SU-DHL-6 (cell line): ENCODE data around the gene DNAJC5G.

Experiments
- EZH2phosphoT487 ChIP-seq: fragments of 200-600 bp; sonication (generic), shearing (Covaris generic); conservative IDR thresholded peaks from 2 replicates; pipeline ENCODE4 v1.6.1; 2018; ENCODE audit warnings: mild to moderate bottlenecking, antibody characterized with exemption, low read length, moderate library complexity, mixed read lengths
- TF ChIP-seq, protein P1 (sequence below): fragments of 200-600 bp; sonication (generic); IDR thresholded peaks from one replicate; pipeline ENCODE4 v1.5.1; 2017; ENCODE audit warnings: antibody characterized with exemption, mild to moderate bottlenecking, low read length, moderate library complexity; ENCODE audit not compliant: insufficient read depth, poor library complexity, severe bottlenecking

DNA sequence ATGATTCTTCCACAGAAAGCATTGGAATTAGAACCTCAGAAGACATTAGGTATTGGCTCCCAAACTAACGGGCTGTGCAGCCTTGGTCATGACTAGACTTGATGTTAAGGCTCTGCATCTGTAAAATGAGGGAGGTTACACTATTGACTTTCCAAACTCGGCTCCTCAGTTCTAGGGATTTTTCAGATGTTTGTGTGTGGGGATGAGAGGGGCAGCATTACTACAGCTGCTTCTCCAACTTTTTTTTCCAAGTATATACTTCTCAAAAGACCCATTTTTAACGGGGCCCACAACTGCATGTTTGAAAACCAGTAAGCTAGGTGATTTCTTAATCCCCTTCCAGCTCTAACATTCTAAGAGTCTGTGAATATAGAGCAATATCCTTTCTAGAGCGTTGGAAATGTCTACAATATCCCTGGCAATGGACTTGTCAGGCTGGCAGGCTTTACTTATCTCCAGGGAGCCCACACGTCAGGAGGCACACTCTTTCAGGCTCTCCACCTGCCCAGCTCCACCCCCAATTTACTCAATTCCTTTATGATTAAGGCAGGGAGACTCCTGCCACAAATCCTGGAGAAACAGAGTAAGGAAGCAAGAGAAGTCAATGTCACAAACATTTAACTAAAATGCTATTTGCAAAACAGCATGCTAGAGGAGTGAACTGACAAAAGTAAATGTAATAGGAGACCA, 48.5 kb downstream of the DNAJC5G start:
- no peak for TF ChIP-seq EZH2phosphoT487
- TF ChIP-seq, protein P1, sequence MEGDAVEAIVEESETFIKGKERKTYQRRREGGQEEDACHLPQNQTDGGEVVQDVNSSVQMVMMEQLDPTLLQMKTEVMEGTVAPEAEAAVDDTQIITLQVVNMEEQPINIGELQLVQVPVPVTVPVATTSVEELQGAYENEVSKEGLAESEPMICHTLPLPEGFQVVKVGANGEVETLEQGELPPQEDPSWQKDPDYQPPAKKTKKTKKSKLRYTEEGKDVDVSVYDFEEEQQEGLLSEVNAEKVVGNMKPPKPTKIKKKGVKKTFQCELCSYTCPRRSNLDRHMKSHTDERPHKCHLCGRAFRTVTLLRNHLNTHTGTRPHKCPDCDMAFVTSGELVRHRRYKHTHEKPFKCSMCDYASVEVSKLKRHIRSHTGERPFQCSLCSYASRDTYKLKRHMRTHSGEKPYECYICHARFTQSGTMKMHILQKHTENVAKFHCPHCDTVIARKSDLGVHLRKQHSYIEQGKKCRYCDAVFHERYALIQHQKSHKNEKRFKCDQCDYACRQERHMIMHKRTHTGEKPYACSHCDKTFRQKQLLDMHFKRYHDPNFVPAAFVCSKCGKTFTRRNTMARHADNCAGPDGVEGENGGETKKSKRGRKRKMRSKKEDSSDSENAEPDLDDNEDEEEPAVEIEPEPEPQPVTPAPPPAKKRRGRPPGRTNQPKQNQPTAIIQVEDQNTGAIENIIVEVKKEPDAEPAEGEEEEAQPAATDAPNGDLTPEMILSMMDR: no peak
